Measurements from ENCODE around the gene ZSCAN31. TPM values are rescaled to one million over a fixed set of nuclear protein-coding genes. Genes with fewer than 3 reads are reported as not detected.
A peak's percentile ranks its signal among the peaks of the same experiment; 100 is the strongest.

The ZSCAN31 gene
- total and polyA plus RNA-seq, 10 of the 15 experiments (the other 5 are each of a cell fraction or from before 2014, with no cell fraction given): 1.6 to 5.2 (median 2.9) TPM

DNA sequence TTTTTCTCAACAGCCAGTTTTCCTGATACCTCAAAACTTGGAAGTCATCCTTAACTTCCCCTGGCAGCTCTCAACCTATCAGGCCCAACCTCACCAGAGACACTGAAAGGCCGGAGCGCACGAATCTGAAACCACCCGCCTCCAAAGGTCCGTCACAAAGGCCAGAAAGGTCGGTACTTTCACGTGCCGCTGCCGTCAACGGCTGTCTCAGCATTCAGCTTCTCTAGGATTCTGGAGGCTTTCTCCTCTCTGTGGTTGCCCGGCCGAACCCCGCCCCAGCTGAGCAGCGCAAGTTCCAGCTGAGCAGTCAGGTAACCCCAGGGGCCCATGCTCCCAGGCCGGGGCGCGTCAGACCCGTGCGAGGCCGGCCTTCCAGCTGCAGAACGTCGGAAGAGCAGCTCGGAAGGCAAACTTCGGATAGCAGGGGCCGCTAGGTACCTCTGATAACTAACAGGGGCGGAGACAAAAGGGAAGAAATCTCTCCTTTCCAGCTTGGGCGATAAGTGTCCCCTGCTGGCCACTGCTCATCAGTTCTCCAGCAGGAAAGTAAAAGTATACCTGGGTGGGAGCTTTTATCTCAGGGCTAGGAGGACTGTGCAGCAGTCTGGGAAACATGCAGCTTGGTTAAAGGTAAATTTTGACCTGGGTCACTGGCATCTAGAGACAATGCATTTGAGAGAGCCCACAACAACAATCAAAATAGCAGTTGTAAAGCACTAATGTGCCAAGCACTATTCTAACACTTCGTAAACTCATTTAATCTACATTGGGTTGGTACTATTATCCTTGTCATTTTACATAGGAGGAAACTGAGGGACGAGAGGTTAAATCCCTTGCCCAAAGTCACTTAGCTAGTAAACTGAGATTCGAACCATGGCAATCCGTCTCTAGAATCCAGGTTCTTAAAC lies 47.5 kb upstream of the ZSCAN31 start (continued):
- TF ChIP-seq, protein P1, sequence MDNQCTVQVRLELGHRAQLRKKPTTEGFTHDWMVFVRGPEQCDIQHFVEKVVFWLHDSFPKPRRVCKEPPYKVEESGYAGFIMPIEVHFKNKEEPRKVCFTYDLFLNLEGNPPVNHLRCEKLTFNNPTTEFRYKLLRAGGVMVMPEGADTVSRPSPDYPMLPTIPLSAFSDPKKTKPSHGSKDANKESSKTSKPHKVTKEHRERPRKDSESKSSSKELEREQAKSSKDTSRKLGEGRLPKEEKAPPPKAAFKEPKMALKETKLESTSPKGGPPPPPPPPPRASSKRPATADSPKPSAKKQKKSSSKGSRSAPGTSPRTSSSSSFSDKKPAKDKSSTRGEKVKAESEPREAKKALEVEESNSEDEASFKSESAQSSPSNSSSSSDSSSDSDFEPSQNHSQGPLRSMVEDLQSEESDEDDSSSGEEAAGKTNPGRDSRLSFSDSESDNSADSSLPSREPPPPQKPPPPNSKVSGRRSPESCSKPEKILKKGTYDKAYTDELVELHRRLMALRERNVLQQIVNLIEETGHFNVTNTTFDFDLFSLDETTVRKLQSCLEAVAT (IDR thresholded peaks at IDR 0.05): no peak
- TF ChIP-seq CBFB (IDR thresholded peaks at IDR 0.05; ENCODE audit: low read depth) (no peak), NFIC (IDR thresholded peaks at IDR 0.05; ENCODE audit: low read depth, low read length) (no peak), MYB (IDR thresholded peaks at IDR 0.05; ENCODE audit: borderline replicate concordance, low read depth, low read length) (peak; percentile 93; the same call in 1 of the 2 replicates), POLR2AphosphoS5 (IDR thresholded peaks at IDR 0.05; ENCODE audit: low read length) (peak; percentile 77), NFXL1 (IDR thresholded peaks at IDR 0.05; ENCODE audit: borderline replicate concordance) (no peak), TCF3 (IDR thresholded peaks at IDR 0.05; ENCODE audit: borderline replicate concordance, insufficient read depth, low read depth, low read length) (peak; percentile 47; the same call in 1 of the 2 replicates), SMC3 (IDR thresholded peaks at IDR 0.05; ENCODE audit: borderline replicate concordance, low read length) (no peak), TARDBP (IDR thresholded peaks at IDR 0.05; ENCODE audit: borderline replicate concordance) (no peak), ZNF217 (IDR thresholded peaks at IDR 0.05) (0 out of 2 replicates have a peak, but pooled peaks have one; percentile 32), NR2F1 (conservative IDR thresholded peaks at IDR 0.05) (peak; percentile 100), SIX5 (IDR thresholded peaks at IDR 0.05; ENCODE audit: low read depth, low read length, severe bottlenecking) (no peak), ZNF24 (IDR thresholded peaks at IDR 0.05) (no peak), GATAD2B (conservative IDR thresholded peaks at IDR 0.05; ENCODE audit: low read depth) (0 out of 2 replicates have a peak, but pooled peaks have one; percentile 46), CHD1 (IDR thresholded peaks at IDR 0.05; ENCODE audit: low read depth, low read length) (0 out of 2 replicates have a peak, but pooled peaks have one; percentile 44), CREB1 (IDR thresholded peaks at IDR 0.05; ENCODE audit: low read depth) (peak; percentile 88), CREM (IDR thresholded peaks at IDR 0.05; ENCODE audit: low read depth) (peak; percentile 81)
- TF ChIP-seq, protein P2, sequence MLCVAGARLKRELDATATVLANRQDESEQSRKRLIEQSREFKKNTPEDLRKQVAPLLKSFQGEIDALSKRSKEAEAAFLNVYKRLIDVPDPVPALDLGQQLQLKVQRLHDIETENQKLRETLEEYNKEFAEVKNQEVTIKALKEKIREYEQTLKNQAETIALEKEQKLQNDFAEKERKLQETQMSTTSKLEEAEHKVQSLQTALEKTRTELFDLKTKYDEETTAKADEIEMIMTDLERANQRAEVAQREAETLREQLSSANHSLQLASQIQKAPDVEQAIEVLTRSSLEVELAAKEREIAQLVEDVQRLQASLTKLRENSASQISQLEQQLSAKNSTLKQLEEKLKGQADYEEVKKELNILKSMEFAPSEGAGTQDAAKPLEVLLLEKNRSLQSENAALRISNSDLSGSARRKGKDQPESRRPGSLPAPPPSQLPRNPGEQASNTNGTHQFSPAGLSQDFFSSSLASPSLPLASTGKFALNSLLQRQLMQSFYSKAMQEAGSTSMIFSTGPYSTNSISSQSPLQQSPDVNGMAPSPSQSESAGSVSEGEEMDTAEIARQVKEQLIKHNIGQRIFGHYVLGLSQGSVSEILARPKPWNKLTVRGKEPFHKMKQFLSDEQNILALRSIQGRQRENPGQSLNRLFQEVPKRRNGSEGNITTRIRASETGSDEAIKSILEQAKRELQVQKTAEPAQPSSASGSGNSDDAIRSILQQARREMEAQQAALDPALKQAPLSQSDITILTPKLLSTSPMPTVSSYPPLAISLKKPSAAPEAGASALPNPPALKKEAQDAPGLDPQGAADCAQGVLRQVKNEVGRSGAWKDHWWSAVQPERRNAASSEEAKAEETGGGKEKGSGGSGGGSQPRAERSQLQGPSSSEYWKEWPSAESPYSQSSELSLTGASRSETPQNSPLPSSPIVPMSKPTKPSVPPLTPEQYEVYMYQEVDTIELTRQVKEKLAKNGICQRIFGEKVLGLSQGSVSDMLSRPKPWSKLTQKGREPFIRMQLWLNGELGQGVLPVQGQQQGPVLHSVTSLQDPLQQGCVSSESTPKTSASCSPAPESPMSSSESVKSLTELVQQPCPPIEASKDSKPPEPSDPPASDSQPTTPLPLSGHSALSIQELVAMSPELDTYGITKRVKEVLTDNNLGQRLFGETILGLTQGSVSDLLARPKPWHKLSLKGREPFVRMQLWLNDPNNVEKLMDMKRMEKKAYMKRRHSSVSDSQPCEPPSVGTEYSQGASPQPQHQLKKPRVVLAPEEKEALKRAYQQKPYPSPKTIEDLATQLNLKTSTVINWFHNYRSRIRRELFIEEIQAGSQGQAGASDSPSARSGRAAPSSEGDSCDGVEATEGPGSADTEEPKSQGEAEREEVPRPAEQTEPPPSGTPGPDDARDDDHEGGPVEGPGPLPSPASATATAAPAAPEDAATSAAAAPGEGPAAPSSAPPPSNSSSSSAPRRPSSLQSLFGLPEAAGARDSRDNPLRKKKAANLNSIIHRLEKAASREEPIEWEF (IDR thresholded peaks at IDR 0.05; ENCODE audit: insufficient replicate concordance, low read depth, low read length): no peak
- TF ChIP-seq, protein P3, sequence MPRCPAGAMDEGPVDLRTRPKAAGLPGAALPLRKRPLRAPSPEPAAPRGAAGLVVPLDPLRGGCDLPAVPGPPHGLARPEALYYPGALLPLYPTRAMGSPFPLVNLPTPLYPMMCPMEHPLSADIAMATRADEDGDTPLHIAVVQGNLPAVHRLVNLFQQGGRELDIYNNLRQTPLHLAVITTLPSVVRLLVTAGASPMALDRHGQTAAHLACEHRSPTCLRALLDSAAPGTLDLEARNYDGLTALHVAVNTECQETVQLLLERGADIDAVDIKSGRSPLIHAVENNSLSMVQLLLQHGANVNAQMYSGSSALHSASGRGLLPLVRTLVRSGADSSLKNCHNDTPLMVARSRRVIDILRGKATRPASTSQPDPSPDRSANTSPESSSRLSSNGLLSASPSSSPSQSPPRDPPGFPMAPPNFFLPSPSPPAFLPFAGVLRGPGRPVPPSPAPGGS (IDR thresholded peaks at IDR 0.05; ENCODE audit: borderline replicate concordance, insufficient read depth, low read depth, low read length, poor library complexity, severe bottlenecking): no peak
- TF ChIP-seq, protein P4, sequence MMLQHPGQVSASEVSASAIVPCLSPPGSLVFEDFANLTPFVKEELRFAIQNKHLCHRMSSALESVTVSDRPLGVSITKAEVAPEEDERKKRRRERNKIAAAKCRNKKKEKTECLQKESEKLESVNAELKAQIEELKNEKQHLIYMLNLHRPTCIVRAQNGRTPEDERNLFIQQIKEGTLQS (IDR thresholded peaks at IDR 0.05; ENCODE audit: borderline replicate concordance, extremely low read depth, low read depth, low read length): no peak

Measured in GM12878 (cell line).